GM12878 (cell line): Measurements from ENCODE around the gene ZNF653. TPM values are rescaled to one million over a fixed set of nuclear protein-coding genes. Genes with fewer than 3 reads are reported as not detected.

Experiments
- ATAC-seq: fragments of 200-7000 bp; cut with Tn5 transposase; 3 replicates; pipeline ENCODE4 v1.9.1; 2020; ENCODE audit warnings: mild to moderate bottlenecking, moderate library complexity
- BruUV-seq: library from RNA; stranded (reverse); fragments of 400-500 nt; replicated peaks from 2 replicates; lab custom pipeline; 2021; lab: Mats Ljungman, UMichigan
- CTCF ChIA-PET: fragments of 300-600 bp; sonication (Branson Sonifier 250); formaldehyde crosslinking; extraction: SDS; loops from one replicate; lab custom pipeline; 2021; ENCODE audit warnings: inconsistent platforms; lab: Yijun Ruan, JAX
- POLR2A ChIA-PET: fragments of 350-600 bp; formaldehyde crosslinking; extraction: SDS; loops from one replicate; lab custom pipeline; 2021; ENCODE audit warnings: inconsistent platforms; lab: Charles Lee
- RAD21 ChIA-PET: fragments of 300-600 bp; sonication (Branson Sonifier 250); formaldehyde crosslinking; loops from one replicate; lab custom pipeline; 2023; ENCODE audit warnings: antibody characterized with exemption; ENCODE audit not compliant: unreplicated experiment; lab: Charles Lee
- SMC1A ChIA-PET: fragments of 300-600 bp; sonication (Branson Sonifier 250); formaldehyde crosslinking; loops from one replicate; lab custom pipeline; 2023; ENCODE audit not compliant: unreplicated experiment, uncharacterized antibody; lab: Charles Lee
- DNase-seq: peaks from one replicate; pipeline ENCODE4 v3.0.0-alpha.2; 2011; ENCODE audit warnings: low read depth, low spot score
- FAIRE-seq: peaks from 3 replicates; lab custom pipeline; 2011; peaks lifted over from hg19 to GRCh38; lab: Jason Lieb, UNC
- H2AFZ ChIP-seq: 2 replicates; pipeline ENCODE4 v1.6.0; 2011; ENCODE audit warnings: low read depth, low read length, control low read depth; ENCODE audit not compliant: control insufficient read depth
- H3K27ac ChIP-seq: 2 replicates; pipeline ENCODE4 v1.5.1; 2011; ENCODE audit warnings: control low read depth; ENCODE audit not compliant: control insufficient read depth, insufficient read depth
- H3K27me3 ChIP-seq, 2 experiments: replicated peaks in 1 of 2; 2 replicates each; pipeline versions ENCODE4 v1.6.0 to v1.6.1; 2011; ENCODE audit warnings: low read length in 1 of 2; ENCODE audit not compliant: control insufficient read depth in 2 of 2, insufficient read depth in 2 of 2
- H3K36me3 ChIP-seq, 2 experiments: 2 replicates each; pipeline ENCODE4 v1.5.1; 2011; ENCODE audit warnings: low read length in 1 of 2; ENCODE audit not compliant: control insufficient read depth in 2 of 2, insufficient read depth in 2 of 2
- H3K4me1 ChIP-seq: 2 replicates; pipeline ENCODE4 v1.6.1; 2011; ENCODE audit warnings: mild to moderate bottlenecking, low read length, moderate library complexity, mixed read lengths; ENCODE audit not compliant: control insufficient read depth, insufficient read depth
- H3K4me2 ChIP-seq: 2 replicates; pipeline ENCODE4 v1.6.0; 2011; ENCODE audit warnings: control low read depth; ENCODE audit not compliant: control insufficient read depth, insufficient read depth
- H3K4me3 ChIP-seq: fragments of 200-600 bp; sonication (generic); 2 replicates; pipeline ENCODE4 v1.5.1; 2016
- H3K79me2 ChIP-seq: 2 replicates; pipeline ENCODE4 v1.6.0; 2011; ENCODE audit warnings: low read length; ENCODE audit not compliant: control insufficient read depth, insufficient read depth
- H3K9ac ChIP-seq: 2 replicates; pipeline ENCODE4 v1.8.0; 2011; ENCODE audit warnings: low read length, control low read depth, mixed read lengths; ENCODE audit not compliant: control insufficient read depth, insufficient read depth
- H3K9me3 ChIP-seq: replicated peaks from 3 replicates; pipeline ENCODE4 v1.5.1; 2011; ENCODE audit warnings: mild to moderate bottlenecking, low read length; ENCODE audit not compliant: control insufficient read depth, insufficient read depth
- H4K20me1 ChIP-seq: 2 replicates; pipeline ENCODE4 v1.6.0; 2011; ENCODE audit not compliant: control insufficient read depth, insufficient read depth
- BMI1 ChIP-seq: fragments of 450-650 bp; IDR thresholded peaks from 2 replicates; pipeline ENCODE4 v1.6.1; 2016; ENCODE audit warnings: mild to moderate bottlenecking, moderate library complexity, borderline replicate concordance
- CREM ChIP-seq: IDR thresholded peaks from 2 replicates; pipeline ENCODE4 v1.6.1; 2014; ENCODE audit warnings: antibody characterized with exemption, low read depth
- ETV6 ChIP-seq, 2 experiments: fragments of 450-650 bp in 1 of 2; IDR thresholded peaks in 1 of 2; conservative IDR thresholded peaks in 1 of 2; 2 replicates each; pipeline ENCODE4 v1.6.1; 2014; ENCODE audit warnings: antibody characterized with exemption in 1 of 2, borderline replicate concordance in 1 of 2, low read depth in 1 of 2, mild to moderate bottlenecking in 1 of 2, moderate library complexity in 1 of 2
- MYB ChIP-seq: fragments of 150-350 bp; IDR thresholded peaks from 2 replicates; pipeline ENCODE4 v1.6.1; 2014; ENCODE audit warnings: mild to moderate bottlenecking, low read depth, low read length, borderline replicate concordance
- PAX5 ChIP-seq: IDR thresholded peaks from 2 replicates; pipeline ENCODE4 v1.6.1; 2011; ENCODE audit warnings: low read depth, low read length, borderline replicate concordance
- RAD21 ChIP-seq: IDR thresholded peaks from 2 replicates; pipeline ENCODE4 v1.6.1; 2011; ENCODE audit warnings: mild to moderate bottlenecking, low read depth, low read length, moderate library complexity; ENCODE audit not compliant: insufficient read depth
- TCF12 ChIP-seq: IDR thresholded peaks from 2 replicates; pipeline ENCODE4 v1.6.1; 2011; ENCODE audit warnings: low read depth, mild to moderate bottlenecking, low read length
- TCF3 ChIP-seq: IDR thresholded peaks from 2 replicates; pipeline ENCODE4 v1.6.1; 2012; ENCODE audit warnings: low read depth, mild to moderate bottlenecking, low read length, borderline replicate concordance; ENCODE audit not compliant: insufficient read depth
- WGBS: methylation state at CpG from one replicate; pipeline ENCODE4 v1.1.6; 2016; ENCODE audit warnings: low lambda C conversion rate; ENCODE audit not compliant: insufficient replicate concordance, insufficient coverage; ENCODE audit errors: missing lambda C conversion rate; 5-methylcytosine and 5-hydroxymethylcytosine counted together
- in situ Hi-C: fragments of 300-500 bp; cut with MboI; formaldehyde crosslinking; loops from 9 replicates; pipeline ENCODE4 v1.14.3; 2018; ENCODE audit warnings: mixed read lengths
- intact Hi-C: fragments of 100-400 bp; cut with micrococcal nuclease; formaldehyde crosslinking; loops from one replicate; pipeline ENCODE4 v1.14.2; 2022; ENCODE audit not compliant: unreplicated experiment
- polyA plus RNA-seq, 11 experiments: library from polyadenylated mRNA; depleted of rRNA in 4 of 11; unstranded in 6 of 11; stranded (reverse) in 5 of 11; fragments of >200 nt; fragmentation: Nextera tagmentation in 4 of 11; fragmentation: Illumina TruSeq in 1 of 11; extraction: Ambion mirVana in 4 of 11; extraction: Trizol in 1 of 11; gene quantifications; 1 replicate in 1 of 11; 2 replicates in 10 of 11; pipeline versions ENCODE4 v1.2.1 to v1.2.3, GENCODE V29; 2011 to 2016; ENCODE audit warnings: inconsistent platforms in 2 of 11, missing spikeins in 2 of 11, low read depth in 1 of 11
- total RNA-seq, 4 experiments: library from RNA; depleted of rRNA in 3 of 4; stranded (reverse); fragments of >200 nt in 3 of 4; fragmentation: Illumina TruSeq in 1 of 4; extraction: Trizol in 1 of 4; gene quantifications; 2 replicates each; pipeline versions ENCODE4 v1.2.1 to v1.2.3, GENCODE V29; 2013 to 2021
- TF ChIP-seq, protein P1 (sequence below): fragments of 450-650 bp; IDR thresholded peaks from 2 replicates; pipeline ENCODE4 v1.6.1; 2017; ENCODE audit warnings: mild to moderate bottlenecking, moderate library complexity
- TF ChIP-seq, protein P2 (sequence below), 3 experiments: IDR thresholded peaks in 2 of 3; conservative IDR thresholded peaks in 1 of 3; 2 replicates each; pipeline ENCODE4 v1.5.1; 2011; ENCODE audit warnings: low read depth in 3 of 3, low read length in 3 of 3, mild to moderate bottlenecking in 3 of 3, control low read depth in 2 of 3, moderate library complexity in 2 of 3, inconsistent platforms in 1 of 3, mixed read lengths in 1 of 3; ENCODE audit not compliant: control insufficient read depth in 2 of 3, insufficient read depth in 1 of 3; ENCODE audit errors: extremely low read depth in 1 of 3

ZNF653 gene
- total and polyA plus RNA-seq, 10 of the 15 experiments (the other 5 are each of a cell fraction or from before 2014, with no cell fraction given): 2.2 to 13.2 (median 6.7) TPM; not detected in 2

DNA sequence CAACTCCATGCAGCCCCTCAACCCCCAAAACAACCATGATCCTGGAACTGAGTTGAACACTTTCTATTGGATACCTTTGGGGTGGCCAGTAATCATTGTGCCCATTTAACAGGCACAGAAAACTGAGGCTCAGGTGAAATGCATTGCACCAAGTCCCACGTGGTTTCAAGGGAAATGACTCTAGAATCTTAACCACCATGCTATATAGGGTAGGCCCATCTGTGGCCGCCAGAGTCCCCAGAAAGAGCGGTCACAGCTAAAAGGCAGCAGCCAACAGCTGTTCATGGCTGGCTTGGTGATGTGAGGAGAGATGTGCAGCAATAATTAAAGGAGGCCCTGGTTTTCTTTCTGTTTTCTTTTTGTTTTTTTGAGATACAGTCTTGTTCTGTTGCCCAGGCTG lies 35.6 kb upstream of the ZNF653 start:
- 8% methylated on average over 3 of the region's 3 CpGs for WGBS
- FAIRE-seq (no peak), ATAC-seq (peak; percentile 81), DNase-seq (no peak)
- RAD21 ChIA-PET: no interaction called here
- Histone ChIP-seq H3K4me2 (no peak overlapping the region), H4K20me1 (no peaks in the 10 kb centered on the region), H3K4me3 (no peak overlapping the region), H3K4me1 (peaks cover 4% of the 10 kb centered on the region), H2AFZ (no peak overlapping the region), H3K36me3 (no peaks in the 10 kb centered on the region), H3K9me3 (no peaks in the 10 kb centered on the region), H3K79me2 (no peaks in the 10 kb centered on the region), H3K27ac (no peak overlapping the region), H3K27me3 (no peaks in the 10 kb centered on the region), H3K9ac (no peak overlapping the region)
- CTCF ChIA-PET: no interaction called here
- in situ Hi-C loops: no loop called here
- SMC1A ChIA-PET: no interaction called here
- no TSS peak for BruUV-seq
- intact Hi-C loops: no loop called here
- no peak for TF ChIP-seq CREM
- peak; percentile 39; the same call in 1 of the 2 replicates for TF ChIP-seq TCF3
- TF ChIP-seq ETV6 (conservative IDR thresholded peaks at IDR 0.05 in 1 of 2, IDR thresholded peaks at IDR 0.05 in 1 of 2; ENCODE audit: borderline replicate concordance in 1 of 2, low read depth in 1 of 2): no peak
- TF ChIP-seq, protein P1, sequence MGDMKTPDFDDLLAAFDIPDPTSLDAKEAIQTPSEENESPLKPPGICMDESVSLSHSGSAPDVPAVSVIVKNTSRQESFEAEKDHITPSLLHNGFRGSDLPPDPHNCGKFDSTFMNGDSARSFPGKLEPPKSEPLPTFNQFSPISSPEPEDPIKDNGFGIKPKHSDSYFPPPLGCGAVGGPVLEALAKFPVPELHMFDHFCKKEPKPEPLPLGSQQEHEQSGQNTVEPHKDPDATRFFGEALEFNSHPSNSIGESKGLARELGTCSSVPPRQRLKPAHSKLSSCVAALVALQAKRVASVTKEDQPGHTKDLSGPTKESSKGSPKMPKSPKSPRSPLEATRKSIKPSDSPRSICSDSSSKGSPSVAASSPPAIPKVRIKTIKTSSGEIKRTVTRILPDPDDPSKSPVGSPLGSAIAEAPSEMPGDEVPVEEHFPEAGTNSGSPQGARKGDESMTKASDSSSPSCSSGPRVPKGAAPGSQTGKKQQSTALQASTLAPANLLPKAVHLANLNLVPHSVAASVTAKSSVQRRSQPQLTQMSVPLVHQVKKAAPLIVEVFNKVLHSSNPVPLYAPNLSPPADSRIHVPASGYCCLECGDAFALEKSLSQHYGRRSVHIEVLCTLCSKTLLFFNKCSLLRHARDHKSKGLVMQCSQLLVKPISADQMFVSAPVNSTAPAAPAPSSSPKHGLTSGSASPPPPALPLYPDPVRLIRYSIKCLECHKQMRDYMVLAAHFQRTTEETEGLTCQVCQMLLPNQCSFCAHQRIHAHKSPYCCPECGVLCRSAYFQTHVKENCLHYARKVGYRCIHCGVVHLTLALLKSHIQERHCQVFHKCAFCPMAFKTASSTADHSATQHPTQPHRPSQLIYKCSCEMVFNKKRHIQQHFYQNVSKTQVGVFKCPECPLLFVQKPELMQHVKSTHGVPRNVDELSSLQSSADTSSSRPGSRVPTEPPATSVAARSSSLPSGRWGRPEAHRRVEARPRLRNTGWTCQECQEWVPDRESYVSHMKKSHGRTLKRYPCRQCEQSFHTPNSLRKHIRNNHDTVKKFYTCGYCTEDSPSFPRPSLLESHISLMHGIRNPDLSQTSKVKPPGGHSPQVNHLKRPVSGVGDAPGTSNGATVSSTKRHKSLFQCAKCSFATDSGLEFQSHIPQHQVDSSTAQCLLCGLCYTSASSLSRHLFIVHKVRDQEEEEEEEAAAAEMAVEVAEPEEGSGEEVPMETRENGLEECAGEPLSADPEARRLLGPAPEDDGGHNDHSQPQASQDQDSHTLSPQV: no peak
- peak; percentile 59; the same call in 1 of the 2 replicates for TF ChIP-seq TCF12
- TF ChIP-seq BMI1: no peak
- TF ChIP-seq, protein P2, sequence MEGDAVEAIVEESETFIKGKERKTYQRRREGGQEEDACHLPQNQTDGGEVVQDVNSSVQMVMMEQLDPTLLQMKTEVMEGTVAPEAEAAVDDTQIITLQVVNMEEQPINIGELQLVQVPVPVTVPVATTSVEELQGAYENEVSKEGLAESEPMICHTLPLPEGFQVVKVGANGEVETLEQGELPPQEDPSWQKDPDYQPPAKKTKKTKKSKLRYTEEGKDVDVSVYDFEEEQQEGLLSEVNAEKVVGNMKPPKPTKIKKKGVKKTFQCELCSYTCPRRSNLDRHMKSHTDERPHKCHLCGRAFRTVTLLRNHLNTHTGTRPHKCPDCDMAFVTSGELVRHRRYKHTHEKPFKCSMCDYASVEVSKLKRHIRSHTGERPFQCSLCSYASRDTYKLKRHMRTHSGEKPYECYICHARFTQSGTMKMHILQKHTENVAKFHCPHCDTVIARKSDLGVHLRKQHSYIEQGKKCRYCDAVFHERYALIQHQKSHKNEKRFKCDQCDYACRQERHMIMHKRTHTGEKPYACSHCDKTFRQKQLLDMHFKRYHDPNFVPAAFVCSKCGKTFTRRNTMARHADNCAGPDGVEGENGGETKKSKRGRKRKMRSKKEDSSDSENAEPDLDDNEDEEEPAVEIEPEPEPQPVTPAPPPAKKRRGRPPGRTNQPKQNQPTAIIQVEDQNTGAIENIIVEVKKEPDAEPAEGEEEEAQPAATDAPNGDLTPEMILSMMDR (IDR thresholded peaks at IDR 0.05 in 2 of 3, conservative IDR thresholded peaks at IDR 0.05 in 1 of 3; ENCODE audit: control insufficient read depth in 2 of 3, extremely low read depth in 1 of 3, insufficient read depth in 1 of 3, low read depth in 3 of 3, low read length in 3 of 3): 0 out of 6 replicates have a peak, but pooled peaks of 1 of the 3 experiments have one; percentile 9
- no peak for TF ChIP-seq PAX5
- no peak for TF ChIP-seq RAD21
- no peak for TF ChIP-seq MYB
- POLR2A ChIA-PET: no interaction called here
